ENCODE results near the gene SLC12A8.
A peak's percentile ranks its signal among the peaks of the same experiment; 100 is the strongest.

SLC12A8 gene

GRCh38 chr3:125134952-125135351, 77.6 kb downstream of the SLC12A8 start:
- Histone ChIP-seq H3K27me3 (ENCODE audit: control insufficient read depth in 1 of 2, insufficient read depth in 1 of 2, low read length in 2 of 2) (no peaks in the 10 kb centered on the region), H4K91ac (ENCODE audit: low read length) (peak overlapping the region; percentile 55), H4K8ac (ENCODE audit: low read length) (peak overlapping the region; percentile 29), H3K23ac (ENCODE audit: low read length in 2 of 2) (peak overlapping the region in 1 of 2 experiments; percentile 38), H3K9me3 (ENCODE audit: control insufficient read depth, low read length) (no peaks in the 10 kb centered on the region), H2BK120ac (ENCODE audit: low read depth, low read length) (no peak overlapping the region), H3K27ac (ENCODE audit: low read length, poor library complexity, severe bottlenecking) (no peak overlapping the region), H3K79me1 (replicated peaks; ENCODE audit: low read length, poor library complexity, severe bottlenecking) (peaks cover 1% of the 10 kb centered on the region), H3K4me2 (ENCODE audit: low read length, poor library complexity, severe bottlenecking) (no peak overlapping the region), H2AK5ac (ENCODE audit: low read length, severe bottlenecking) (no peak overlapping the region), H2AFZ (ENCODE audit: low read depth, low read length) (no peak overlapping the region), H3K4ac (ENCODE audit: low read depth in 1 of 2, low read length in 2 of 2) (no peak overlapping the region), H3K18ac (ENCODE audit: low read depth in 1 of 2, low read length in 2 of 2) (no peak overlapping the region), H2BK15ac (ENCODE audit: low read depth, poor library complexity, severe bottlenecking) (no peak overlapping the region), H3K36me3 (ENCODE audit: control insufficient read depth in 1 of 2, insufficient read depth in 2 of 2, low read depth in 1 of 2, low read length in 2 of 2) (no peaks in the 10 kb centered on the region), H3K14ac (ENCODE audit: low read length in 2 of 2) (no peak overlapping the region), H2BK12ac (ENCODE audit: low read length in 2 of 2) (peak overlapping the region; percentile 2 to 12), H2BK5ac (ENCODE audit: low read depth, low read length, poor library complexity, severe bottlenecking) (no peak overlapping the region), H3K4me3 (ENCODE audit: insufficient read depth in 1 of 2, low read depth in 1 of 2, low read length in 2 of 2) (no peak overlapping the region), H3K9ac (ENCODE audit: low read length) (no peak overlapping the region), H3K4me1 (ENCODE audit: control insufficient read depth, insufficient read depth, low read depth, low read length) (peaks cover 19% of the 10 kb centered on the region)
- 92% methylated on average over 6 of the region's 6 CpGs for WGBS
- no peak for DNase-seq

- Histone ChIP-seq H3K79me1 (replicated peaks; ENCODE audit: low read length, poor library complexity, severe bottlenecking) (no peaks in the 10 kb centered on the region), H3K18ac (ENCODE audit: low read depth in 1 of 2, low read length in 2 of 2) (peak overlapping the region in 1 of 2 experiments; percentile 67), H3K4me3 (ENCODE audit: insufficient read depth in 1 of 2, low read depth in 1 of 2, low read length in 2 of 2) (no peak overlapping the region), H2BK12ac (ENCODE audit: low read length in 2 of 2) (peak overlapping the region; percentile 1 to 15), H2BK120ac (ENCODE audit: low read depth, low read length) (no peak overlapping the region), H2BK15ac (ENCODE audit: low read depth, poor library complexity, severe bottlenecking) (no peak overlapping the region), H3K27me3 (ENCODE audit: control insufficient read depth in 1 of 2, insufficient read depth in 1 of 2, low read length in 2 of 2) (no peaks in the 10 kb centered on the region), H3K14ac (ENCODE audit: low read length in 2 of 2) (no peak overlapping the region), H3K27ac (ENCODE audit: low read length, poor library complexity, severe bottlenecking) (no peak overlapping the region), H3K4me1 (ENCODE audit: control insufficient read depth, insufficient read depth, low read depth, low read length) (peaks cover 25% of the 10 kb centered on the region), H2BK5ac (ENCODE audit: low read depth, low read length, poor library complexity, severe bottlenecking) (no peak overlapping the region), H2AK5ac (ENCODE audit: low read length, severe bottlenecking) (no peak overlapping the region), H3K4me2 (ENCODE audit: low read length, poor library complexity, severe bottlenecking) (no peak overlapping the region), H3K23ac (ENCODE audit: low read length in 2 of 2) (no peak overlapping the region), H3K36me3 (ENCODE audit: control insufficient read depth in 1 of 2, insufficient read depth in 2 of 2, low read depth in 1 of 2, low read length in 2 of 2) (no peaks in the 10 kb centered on the region), H4K91ac (ENCODE audit: low read length) (no peak overlapping the region), H3K9ac (ENCODE audit: low read length) (no peak overlapping the region), H2AFZ (ENCODE audit: low read depth, low read length) (no peak overlapping the region), H3K9me3 (ENCODE audit: control insufficient read depth, low read length) (no peaks in the 10 kb centered on the region), H4K8ac (ENCODE audit: low read length) (no peak overlapping the region), H3K4ac (ENCODE audit: low read depth in 1 of 2, low read length in 2 of 2) (peak overlapping the region in 1 of 2 experiments; percentile 7)
- DNase-seq = no peak
- 88% methylated on average over 2 of the region's 2 CpGs for WGBS
Measured at GRCh38 chr3:125132815-125133214, 79.7 kb downstream of the SLC12A8 start.

- H2BK120ac ChIP-seq (ENCODE audit: low read depth, low read length) = peak overlapping the region; percentile 97
- DNase-seq = peak; percentile 99
- peak overlapping the region; percentile 48 to 93 for H3K4ac ChIP-seq (ENCODE audit: low read depth in 1 of 2, low read length in 2 of 2)
- peak overlapping the region; percentile 31 to 37 for H2BK12ac ChIP-seq (ENCODE audit: low read length in 2 of 2)
- H4K8ac ChIP-seq (ENCODE audit: low read length) = peak overlapping the region; percentile 66
- no peaks in the 10 kb centered on the region for H3K27me3 ChIP-seq (ENCODE audit: control insufficient read depth in 1 of 2, insufficient read depth in 1 of 2, low read length in 2 of 2)
- H2AK5ac ChIP-seq (ENCODE audit: low read length, severe bottlenecking) = peak overlapping the region; percentile 49
- no peaks in the 10 kb centered on the region for H3K9me3 ChIP-seq (ENCODE audit: control insufficient read depth, low read length)
- H3K18ac ChIP-seq (ENCODE audit: low read depth in 1 of 2, low read length in 2 of 2) = peak overlapping the region; percentile 75 to 78
- 5% methylated on average over 8 of the region's 10 CpGs for WGBS
- H3K4me3 ChIP-seq (ENCODE audit: insufficient read depth in 1 of 2, low read depth in 1 of 2, low read length in 2 of 2) = peak overlapping the region in 1 of 2 experiments; percentile 48
- H2AFZ ChIP-seq (ENCODE audit: low read depth, low read length) = no peak overlapping the region
- no peaks in the 10 kb centered on the region for H3K79me1 ChIP-seq (replicated peaks; ENCODE audit: low read length, poor library complexity, severe bottlenecking)
- no peak overlapping the region for H3K14ac ChIP-seq (ENCODE audit: low read length in 2 of 2)
- H3K27ac ChIP-seq (ENCODE audit: low read length, poor library complexity, severe bottlenecking) = peak overlapping the region; percentile 88
- peak overlapping the region; percentile 28 for H2BK15ac ChIP-seq (ENCODE audit: low read depth, poor library complexity, severe bottlenecking)
- H3K9ac ChIP-seq (ENCODE audit: low read length) = peak overlapping the region; percentile 80
- no peaks in the 10 kb centered on the region for H3K36me3 ChIP-seq (ENCODE audit: control insufficient read depth in 1 of 2, insufficient read depth in 2 of 2, low read depth in 1 of 2, low read length in 2 of 2)
- H3K4me2 ChIP-seq (ENCODE audit: low read length, poor library complexity, severe bottlenecking) = peak overlapping the region; percentile 17
- H4K91ac ChIP-seq (ENCODE audit: low read length) = peak overlapping the region; percentile 35
- no peak overlapping the region for H3K23ac ChIP-seq (ENCODE audit: low read length in 2 of 2)
- peaks cover 22% of the 10 kb centered on the region for H3K4me1 ChIP-seq (ENCODE audit: control insufficient read depth, insufficient read depth, low read depth, low read length)
- H2BK5ac ChIP-seq (ENCODE audit: low read depth, low read length, poor library complexity, severe bottlenecking) = peak overlapping the region; percentile 78
Measured at GRCh38 chr3:125129512-125129997, 83.0 kb downstream of the SLC12A8 start.

- H3K4me2 ChIP-seq (ENCODE audit: low read length, poor library complexity, severe bottlenecking) = peak overlapping the region; percentile 17
- H2BK12ac ChIP-seq (ENCODE audit: low read length in 2 of 2) = peak overlapping the region; percentile 96 to 97
- peak overlapping the region; percentile 88 for H3K27ac ChIP-seq (ENCODE audit: low read length, poor library complexity, severe bottlenecking)
- peak overlapping the region; percentile 78 to 91 for H3K18ac ChIP-seq (ENCODE audit: low read depth in 1 of 2, low read length in 2 of 2)
- peak overlapping the region; percentile 3 for H2BK5ac ChIP-seq (ENCODE audit: low read depth, low read length, poor library complexity, severe bottlenecking)
- peak overlapping the region; percentile 69 to 93 for H3K4ac ChIP-seq (ENCODE audit: low read depth in 1 of 2, low read length in 2 of 2)
- no peaks in the 10 kb centered on the region for H3K9me3 ChIP-seq (ENCODE audit: control insufficient read depth, low read length)
- H3K79me1 ChIP-seq (replicated peaks; ENCODE audit: low read length, poor library complexity, severe bottlenecking) = no peaks in the 10 kb centered on the region
- peak overlapping the region; percentile 98 for H2BK120ac ChIP-seq (ENCODE audit: low read depth, low read length)
- H4K8ac ChIP-seq (ENCODE audit: low read length) = peak overlapping the region; percentile 66
- peak overlapping the region; percentile 98 for H4K91ac ChIP-seq (ENCODE audit: low read length)
- no peak overlapping the region for H3K23ac ChIP-seq (ENCODE audit: low read length in 2 of 2)
- H3K36me3 ChIP-seq (ENCODE audit: control insufficient read depth in 1 of 2, insufficient read depth in 2 of 2, low read depth in 1 of 2, low read length in 2 of 2) = no peaks in the 10 kb centered on the region
- peak overlapping the region; percentile 80 for H2BK15ac ChIP-seq (ENCODE audit: low read depth, poor library complexity, severe bottlenecking)
- no peak overlapping the region for H2AFZ ChIP-seq (ENCODE audit: low read depth, low read length)
- peak overlapping the region; percentile 80 for H3K9ac ChIP-seq (ENCODE audit: low read length)
- peak overlapping the region; percentile 100 for H2AK5ac ChIP-seq (ENCODE audit: low read length, severe bottlenecking)
- peak; percentile 99 for DNase-seq
- H3K27me3 ChIP-seq (ENCODE audit: control insufficient read depth in 1 of 2, insufficient read depth in 1 of 2, low read length in 2 of 2) = no peaks in the 10 kb centered on the region
- WGBS = 2% methylated on average over 3 of the region's 3 CpGs
- peak overlapping the region in 1 of 2 experiments; percentile 35 for H3K14ac ChIP-seq (ENCODE audit: low read length in 2 of 2)
- H3K4me1 ChIP-seq (ENCODE audit: control insufficient read depth, insufficient read depth, low read depth, low read length) = peaks cover 22% of the 10 kb centered on the region
- H3K4me3 ChIP-seq (ENCODE audit: insufficient read depth in 1 of 2, low read depth in 1 of 2, low read length in 2 of 2) = peak overlapping the region in 1 of 2 experiments; percentile 48
Measured at GRCh38 chr3:125128861-125129501, 83.6 kb downstream of the SLC12A8 start.

All from mesenchymal stem cell (in vitro differentiated cells and primary cell).